ENCODE results near the gene SSBP2.

The SSBP2 gene

GRCh38 chr5:81363093-81363871 lies 387.6 kb downstream of the SSBP2 start:
- DNase-seq: no peak

Data from GOT3 (cell line).